ELR (cell line): ENCODE measurements around the gene COPRS.

Experiments
- DNase-seq: peaks from one replicate; pipeline ENCODE4 v3.0.0-alpha.2; 2015; ENCODE audit warnings: low read depth

Gene COPRS

GRCh38 chr17:31858642-31859486 is at the start of gene COPRS:
TSS of gene COPRS (minus strand) at chr17:31859244. CDS start at chr17:31859199, 45 bp downstream.
- peak; percentile 91 for DNase-seq

- no peak for DNase-seq
These were observed 49.3 kb upstream of the COPRS start for GRCh38 chr17:31908386-31908785.

- peak; percentile 29 for DNase-seq
These were observed 48.4 kb upstream of the COPRS start for GRCh38 chr17:31907342-31907962.

- DNase-seq, result no peak
These were observed 44.4 kb upstream of the COPRS start for GRCh38 chr17:31903401-31903800.

- DNase-seq, result no peak
These were observed 43.6 kb upstream of the COPRS start for GRCh38 chr17:31902693-31903092.

GRCh38 chr17:31900877-31901276 is 41.8 kb upstream of the COPRS start:
- DNase-seq, result peak; percentile 43

GRCh38 chr17:31888124-31888523 is 29.1 kb upstream of the COPRS start:
- DNase-seq, result no peak

GRCh38 chr17:31882571-31882970 is 23.5 kb upstream of the COPRS start:
- no peak for DNase-seq

- DNase-seq, result no peak
These were observed 21.3 kb upstream of the COPRS start for GRCh38 chr17:31880311-31880710.

- no peak for DNase-seq
These were observed 19.6 kb upstream of the COPRS start for GRCh38 chr17:31878703-31879073.

GRCh38 chr17:31877911-31878702 is 19.1 kb upstream of the COPRS start:
- DNase-seq, result no peak

- no peak for DNase-seq
These were observed 18.3 kb upstream of the COPRS start for GRCh38 chr17:31877341-31877740.

GRCh38 chr17:31875081-31875480 is 16.0 kb upstream of the COPRS start:
- no peak for DNase-seq

GRCh38 chr17:31869797-31870568 is 10.9 kb upstream of the COPRS start:
- DNase-seq, result peak; percentile 60

GRCh38 chr17:31869031-31869430 is 10.0 kb upstream of the COPRS start:
- peak; percentile 37 for DNase-seq

GRCh38 chr17:31859487-31860008 is 504 bp upstream of the COPRS start:
- no peak for DNase-seq

- peak; percentile 33 for DNase-seq
These were observed 963 bp downstream of the COPRS start for GRCh38 chr17:31857920-31858641.

- no peak for DNase-seq
These were observed 2.3 kb downstream of the COPRS start for GRCh38 chr17:31856750-31857149.

- DNase-seq, result no peak
These were observed 4.4 kb downstream of the COPRS start for GRCh38 chr17:31854672-31855071.

GRCh38 chr17:31853911-31854470 is 5.1 kb downstream of the COPRS start:
- no peak for DNase-seq

- no peak for DNase-seq
These were observed 13.8 kb downstream of the COPRS start for GRCh38 chr17:31845291-31845690.
